T-cell (primary cell): Measurements from ENCODE around the gene ACKR2. TPM values are rescaled to one million over a fixed set of nuclear protein-coding genes. Genes with fewer than 3 reads are reported as not detected.

Source experiments
- ATAC-seq, 4 experiments: fragments of 200-7000 bp in 3 of 4; fragments of 150-1000 bp in 1 of 4; cut with Tn5 transposase; replicated peaks in 1 of 4; 1 replicate in 3 of 4; 2 replicates in 1 of 4; pipeline ENCODE4 v1.10.0; 2021; ENCODE audit warnings: moderate library complexity in 3 of 4, mild to moderate bottlenecking in 2 of 4, moderate number of reproducible peaks in 1 of 4
- CTCF ChIA-PET, 2 donors: fragments of 300-600 bp; sonication (Branson Sonifier 250); formaldehyde crosslinking; loops; one replicate each; lab custom pipeline; 2022; ENCODE audit warnings: antibody characterized with exemption in 2 of 2; lab: Charles Lee
- POLR2A ChIA-PET, 2 donors: fragments of 300-600 bp; sonication (Branson Sonifier 250); formaldehyde crosslinking; loops; one replicate each; lab custom pipeline; 2022; ENCODE audit warnings: antibody characterized with exemption in 2 of 2; lab: Charles Lee
- DNase-seq, 35 experiments: peaks; one replicate each; pipeline versions ENCODE4 v3.0.0 to v3.0.0-alpha.2; 2013 to 2023
- H3K27ac ChIP-seq: one replicate; pipeline ENCODE4 v1.5.1; 2013; ENCODE audit warnings: low read length
- H3K27me3 ChIP-seq, 2 experiments: replicated peaks in 1 of 2; 1 replicate in 1 of 2; 2 replicates in 1 of 2; pipeline versions ENCODE4 v1.6.1 to v1.7.0; 2013; ENCODE audit warnings: low read length in 1 of 2, mixed read lengths in 1 of 2; ENCODE audit not compliant: control insufficient read depth in 2 of 2, insufficient read depth in 2 of 2; ENCODE audit errors: extremely low read depth in 1 of 2
- H3K36me3 ChIP-seq, 2 donors: 1 replicate in 1 of 2; 2 replicates in 1 of 2; pipeline versions ENCODE4 v1.6.1 to v1.7.0; 2013; ENCODE audit warnings: low read length in 1 of 2; ENCODE audit not compliant: control insufficient read depth in 2 of 2, insufficient read depth in 1 of 2; ENCODE audit errors: extremely low read depth in 1 of 2
- H3K4me1 ChIP-seq, 2 experiments: 1 replicate in 1 of 2; 2 replicates in 1 of 2; pipeline versions ENCODE4 v1.6.1 to v1.7.0; 2013; ENCODE audit warnings: low read length in 2 of 2, mixed read lengths in 1 of 2; ENCODE audit not compliant: insufficient read depth in 2 of 2, control insufficient read depth in 1 of 2; ENCODE audit errors: extremely low read depth in 1 of 2
- H3K4me3 ChIP-seq, 2 donors: 1 replicate in 1 of 2; 2 replicates in 1 of 2; pipeline versions ENCODE4 v1.5.1 to v1.7.0; 2013; ENCODE audit warnings: mild to moderate bottlenecking in 2 of 2, low read length in 1 of 2, moderate library complexity in 1 of 2; ENCODE audit not compliant: control insufficient read depth in 1 of 2; ENCODE audit errors: extremely low read depth in 1 of 2
- H3K9me3 ChIP-seq: 2 replicates; pipeline ENCODE4 v1.7.0; 2013
- H3K27ac Mint-ChIP-seq, 2 donors: one replicate each; pipeline ENCODE4 v1.8.0; 2020 to 2021; ENCODE audit warnings: mild to moderate bottlenecking in 2 of 2, mixed read lengths in 2 of 2
- H3K27me3 Mint-ChIP-seq, 2 donors: one replicate each; pipeline ENCODE4 v1.8.0; 2021 to 2022; ENCODE audit warnings: mixed read lengths in 2 of 2
- H3K36me3 Mint-ChIP-seq: one replicate; pipeline ENCODE4 v1.8.0; 2021; ENCODE audit warnings: mixed read lengths
- H3K4me1 Mint-ChIP-seq, 3 donors: one replicate each; pipeline ENCODE4 v1.8.0; 2020 to 2022; ENCODE audit warnings: mixed read lengths in 3 of 3, mild to moderate bottlenecking in 1 of 3
- H3K4me3 Mint-ChIP-seq, 3 donors: one replicate each; pipeline ENCODE4 v1.8.0; 2020 to 2022; ENCODE audit warnings: mild to moderate bottlenecking in 3 of 3, mixed read lengths in 3 of 3, moderate library complexity in 3 of 3
- H3K9me3 Mint-ChIP-seq, 3 donors: one replicate each; pipeline ENCODE4 v1.8.0; 2020 to 2022; ENCODE audit warnings: mixed read lengths in 3 of 3
- WGBS: methylation state at CpG from one replicate; pipeline ENCODE4 v1.1.5; 2013; ENCODE audit warnings: missing lambda C conversion rate; ENCODE audit not compliant: insufficient coverage; 5-methylcytosine and 5-hydroxymethylcytosine counted together
- total RNA-seq, 35 experiments: library from RNA in 6 of 35; stranded (reverse) in 6 of 35; fragments of 120-200 nt in 1 of 35; gene quantifications; one replicate each; pipeline versions ENCODE4 v1.2.1 to v1.2.4 and lab custom pipeline; 2013 to 2026

Gene ACKR2
- total RNA-seq, 5 donors from 2014 or later (not counting 1 experiment from before 2014, with no cell fraction given), result 0.20 to 1.2 (median 0.80) TPM; not detected in 1

DNA sequence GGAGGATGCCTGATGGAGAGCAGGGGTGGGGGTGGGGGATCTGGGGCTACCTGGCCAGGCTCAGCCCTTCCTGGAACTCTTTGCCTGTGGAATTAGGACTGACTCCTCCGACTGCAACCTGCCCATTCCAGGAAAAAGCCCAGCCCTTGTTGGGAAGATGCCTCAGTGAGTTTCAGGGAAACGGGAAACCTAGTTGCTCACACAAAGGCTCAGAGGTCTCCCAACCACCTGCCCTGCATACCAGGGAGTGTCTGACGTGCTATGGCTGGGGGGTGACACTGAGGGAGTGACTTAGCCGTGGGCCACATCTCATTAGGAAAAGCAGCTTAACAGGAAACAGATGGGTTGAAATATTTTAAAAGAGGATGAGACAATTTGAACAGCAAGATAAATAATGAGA lies 38.5 kb downstream of the ACKR2 start:
- ChIA-PET CTCF (no interaction called here), POLR2A (no interaction called here)
- Mint-ChIP-seq H3K36me3 (no peaks in the 10 kb centered on the region), H3K4me1 (peaks cover 13 to 14% (median 14%) of the 10 kb centered on the region in 3 donors), H3K27me3 (no peaks in the 10 kb centered on the region), H3K4me3 (no peak overlapping the region), H3K27ac (no peak overlapping the region), H3K9me3 (no peaks in the 10 kb centered on the region)
- ATAC-seq (no peak), DNase-seq (no peak)
- Histone ChIP-seq H3K9me3 (no peaks in the 10 kb centered on the region), H3K27ac (no peak overlapping the region), H3K4me3 (no peak overlapping the region), H3K36me3 (no peaks in the 10 kb centered on the region), H3K27me3 (peaks cover 0 to 3% of the 10 kb centered on the region in 2 experiments), H3K4me1 (peaks cover 6 to 10% of the 10 kb centered on the region in 2 experiments)
- no CpG with 5 or more reads among the region's 4 CpGs for WGBS

DNA sequence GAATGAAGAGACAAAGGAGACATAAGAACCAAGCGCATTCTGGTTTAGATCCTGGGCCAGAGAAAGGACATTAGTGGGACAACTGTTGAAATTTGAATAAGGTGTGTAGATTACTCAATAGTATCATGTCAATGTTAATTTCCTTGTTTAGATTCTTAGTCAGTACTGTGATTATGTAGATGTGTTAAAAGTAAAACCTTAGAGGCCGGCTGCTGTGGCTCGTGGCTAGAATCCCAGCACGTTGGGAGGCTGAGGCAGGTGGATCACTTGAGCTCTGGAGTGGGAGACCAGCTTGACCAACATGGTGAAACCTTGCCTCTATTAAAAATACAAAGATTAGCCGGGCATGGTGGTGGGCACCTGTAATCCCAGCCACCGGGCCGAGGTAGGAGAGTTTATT lies 39.8 kb downstream of the ACKR2 start:
- CTCF ChIA-PET, result no interaction called here
- 89% methylated on average over 3 of the region's 7 CpGs for WGBS

DNA sequence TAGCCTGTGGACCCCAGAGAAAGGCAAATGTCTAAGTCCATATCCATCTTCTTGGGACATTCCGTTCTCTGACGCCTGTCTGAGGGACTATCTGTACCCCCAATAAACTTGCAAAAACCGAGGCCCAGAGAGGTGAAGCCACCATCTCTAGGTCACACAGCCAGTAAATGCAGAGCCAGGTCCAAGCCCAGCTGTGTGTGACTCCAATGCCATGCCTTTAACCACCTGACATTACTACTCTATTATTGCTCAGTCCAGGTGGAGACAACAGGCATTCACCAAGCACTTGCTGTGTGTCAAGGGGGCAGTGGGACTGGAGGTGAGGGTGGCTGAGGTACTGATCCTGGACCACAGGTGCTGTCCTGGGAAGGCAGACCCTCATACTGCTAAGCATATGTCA lies 41.0 kb downstream of the ACKR2 start:
- ChIA-PET POLR2A (no interaction called here), CTCF (no interaction called here)
- no peaks in the 10 kb centered on the region for H3K27me3 ChIP-seq
- H3K27ac ChIP-seq, result no peak overlapping the region
- H3K27ac Mint-ChIP-seq, result no peak overlapping the region
- ATAC-seq (no peak), DNase-seq (no peak)
- peaks cover 13 to 14% (median 14%) of the 10 kb centered on the region in 3 donors for H3K4me1 Mint-ChIP-seq
- H3K4me3 Mint-ChIP-seq, result no peak overlapping the region
- H3K36me3 ChIP-seq, result no peaks in the 10 kb centered on the region
- H3K27me3 Mint-ChIP-seq, result peaks cover 3 to 9% of the 10 kb centered on the region in 2 donors
- H3K9me3 Mint-ChIP-seq, result no peaks in the 10 kb centered on the region
- no peaks in the 10 kb centered on the region for H3K36me3 Mint-ChIP-seq
- H3K4me1 ChIP-seq, result peaks cover 6 to 10% of the 10 kb centered on the region in 2 experiments
- WGBS, result 83% methylated on average over 3 of the region's 3 CpGs
- no peak overlapping the region for H3K4me3 ChIP-seq
- H3K9me3 ChIP-seq, result no peaks in the 10 kb centered on the region

More for the DNA sequence above, 39.8 kb downstream of the ACKR2 start:
- Mint-ChIP-seq H3K27ac (no peak overlapping the region), H3K36me3 (no peaks in the 10 kb centered on the region), H3K27me3 (peaks cover 2 to 4% of the 10 kb centered on the region in 2 donors), H3K9me3 (no peaks in the 10 kb centered on the region), H3K4me3 (no peak overlapping the region), H3K4me1 (peaks cover 13 to 14% (median 14%) of the 10 kb centered on the region in 3 donors)
- Histone ChIP-seq H3K27me3 (peaks cover 0 to 3% of the 10 kb centered on the region in 2 experiments), H3K4me1 (peaks cover 6 to 10% of the 10 kb centered on the region in 2 experiments), H3K9me3 (no peaks in the 10 kb centered on the region), H3K4me3 (no peak overlapping the region), H3K27ac (no peak overlapping the region), H3K36me3 (no peaks in the 10 kb centered on the region)
- POLR2A ChIA-PET, result no interaction called here
- DNase-seq (no peak), ATAC-seq (no peak)

DNA sequence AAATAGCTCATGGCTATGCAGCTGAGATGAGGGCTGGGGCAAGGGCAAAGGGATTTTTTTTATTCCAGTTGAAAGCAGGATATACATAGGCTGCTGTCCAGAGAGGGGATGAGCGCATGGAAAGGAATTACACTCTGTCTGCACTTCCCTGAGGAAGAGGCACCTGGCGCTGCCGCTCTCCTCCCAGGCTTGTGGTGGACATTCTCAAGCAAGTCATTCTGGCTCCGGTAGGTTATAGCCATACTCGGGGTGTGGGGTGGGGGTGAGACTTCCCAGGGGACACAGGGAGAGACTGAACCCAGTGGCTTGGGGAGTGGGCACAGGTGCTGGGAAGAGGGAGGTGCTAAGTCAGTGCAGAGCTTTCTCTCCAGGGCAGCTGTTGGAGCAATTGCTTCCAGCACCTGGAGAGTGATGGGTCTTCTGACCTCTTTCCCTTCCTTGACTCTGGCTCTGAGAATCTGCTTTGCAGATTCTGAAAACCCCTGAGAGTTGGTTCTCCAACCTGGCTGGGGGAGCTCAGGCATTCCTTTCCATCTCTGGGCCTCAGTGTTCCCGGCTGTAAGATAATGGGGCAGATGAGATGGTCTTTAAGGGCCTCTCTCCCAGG lies 42.1 kb downstream of the ACKR2 start:
- H3K9me3 ChIP-seq, result no peaks in the 10 kb centered on the region
- Mint-ChIP-seq H3K4me1 (peaks cover 13 to 14% (median 14%) of the 10 kb centered on the region in 3 donors), H3K27me3 (peaks cover 7 to 13% of the 10 kb centered on the region in 2 donors), H3K9me3 (no peaks in the 10 kb centered on the region), H3K36me3 (no peaks in the 10 kb centered on the region), H3K27ac (no peak overlapping the region), H3K4me3 (no peak overlapping the region)
- ChIA-PET POLR2A (interaction anchor here in 1 of 2 donors (0.6 kb wide), 1 partner anchor 128 kb away, joined by 3 read pairs; no protein-coding TSS in a partner anchor), CTCF (interaction anchor here in 1 of 2 donors (1.2 to 1.4 kb wide), 2 partner anchors 10 to 12 kb away, joined by 3 to 4 read pairs; no protein-coding TSS in a partner anchor)
- H3K36me3 ChIP-seq, result no peaks in the 10 kb centered on the region
- no peak for ATAC-seq
- H3K27me3 ChIP-seq, result peaks cover 0 to 4% of the 10 kb centered on the region in 2 experiments
- no peak for DNase-seq
- H3K4me1 ChIP-seq, result peaks cover 6 to 10% of the 10 kb centered on the region in 2 experiments
- no peak overlapping the region for H3K4me3 ChIP-seq
- H3K27ac ChIP-seq, result no peak overlapping the region
- 96% methylated on average over 4 of the region's 6 CpGs for WGBS

DNA sequence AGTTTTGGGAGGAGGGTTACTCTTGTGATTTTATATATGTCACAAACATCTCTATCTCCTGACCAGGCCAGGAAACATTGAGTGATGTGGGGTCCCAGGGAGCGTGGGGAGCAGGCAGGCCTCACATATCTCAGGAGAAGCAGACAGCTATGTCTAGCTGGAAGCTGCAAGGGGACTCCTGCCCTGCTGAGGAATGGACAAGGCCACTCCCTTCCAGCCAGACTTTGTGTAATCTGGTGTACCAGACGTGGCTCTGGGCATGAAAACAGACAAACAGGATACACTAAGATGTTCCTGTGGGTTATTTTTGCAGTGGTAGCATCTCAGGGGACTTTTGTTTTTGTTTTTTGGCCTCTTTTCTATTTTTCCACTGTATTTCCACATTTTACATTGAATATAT lies 43.2 kb downstream of the ACKR2 start:
- Histone ChIP-seq H3K27ac (no peak overlapping the region), H3K9me3 (no peaks in the 10 kb centered on the region), H3K36me3 (no peaks in the 10 kb centered on the region), H3K27me3 (peaks cover 0 to 4% of the 10 kb centered on the region in 2 experiments), H3K4me3 (no peak overlapping the region), H3K4me1 (peaks cover 1 to 4% of the 10 kb centered on the region in 2 experiments)
- ChIA-PET POLR2A (interaction anchor here in 1 of 2 donors (0.6 kb wide), 1 partner anchor 1171 kb away, joined by 3 read pairs; no protein-coding TSS in a partner anchor), CTCF (interaction anchor here in 1 of 2 donors (0.6 to 1.4 kb wide), 2 partner anchors 9 to 133 kb away, joined by 3 to 4 read pairs; no protein-coding TSS in a partner anchor)
- ATAC-seq, result no peak
- H3K36me3 Mint-ChIP-seq, result no peaks in the 10 kb centered on the region
- 47% methylated on average over 2 of the region's 2 CpGs for WGBS
- H3K27me3 Mint-ChIP-seq, result peaks cover 12 to 19% of the 10 kb centered on the region in 2 donors
- H3K4me3 Mint-ChIP-seq, result no peak overlapping the region
- no peaks in the 10 kb centered on the region for H3K9me3 Mint-ChIP-seq
- H3K27ac Mint-ChIP-seq, result no peak overlapping the region
- DNase-seq, result no peak
- H3K4me1 Mint-ChIP-seq, result peaks cover 3 to 5% (median 4%) of the 10 kb centered on the region in 3 donors

DNA sequence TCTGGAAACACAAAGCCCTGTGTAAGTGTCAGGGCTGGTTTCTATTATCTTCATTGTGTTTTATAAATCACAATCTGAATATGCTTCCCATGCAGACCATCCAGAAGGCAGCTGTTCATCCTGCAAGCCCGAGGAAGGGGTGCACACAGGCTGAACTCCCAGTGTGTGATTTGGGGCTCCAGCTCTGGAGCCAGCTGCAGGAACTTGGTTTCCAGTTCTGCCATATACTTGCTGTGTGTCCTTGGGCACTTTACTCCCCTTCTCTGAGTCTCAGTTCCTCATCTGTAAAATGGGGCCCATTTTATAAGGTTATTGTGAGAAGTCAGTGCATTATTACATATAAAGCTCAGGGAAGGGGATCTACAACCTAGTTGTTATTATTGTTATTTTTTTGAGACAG lies 43.8 kb downstream of the ACKR2 start:
- H3K27ac ChIP-seq, result no peak overlapping the region
- ATAC-seq (no peak), DNase-seq (no peak)
- ChIA-PET CTCF (no interaction called here), POLR2A (no interaction called here)
- H3K27ac Mint-ChIP-seq, result no peak overlapping the region
- H3K27me3 ChIP-seq, result peaks cover 0 to 4% of the 10 kb centered on the region in 2 experiments
- WGBS, result 38% methylated on average over 1 of the region's 1 CpG
- no peaks in the 10 kb centered on the region for H3K36me3 ChIP-seq
- no peaks in the 10 kb centered on the region for H3K9me3 Mint-ChIP-seq
- H3K27me3 Mint-ChIP-seq, result peaks cover 12 to 19% of the 10 kb centered on the region in 2 donors
- H3K4me3 Mint-ChIP-seq, result no peak overlapping the region
- no peaks in the 10 kb centered on the region for H3K9me3 ChIP-seq
- no peaks in the 10 kb centered on the region for H3K4me1 ChIP-seq
- no peaks in the 10 kb centered on the region for H3K36me3 Mint-ChIP-seq
- H3K4me1 Mint-ChIP-seq, result no peaks in the 10 kb centered on the region
- H3K4me3 ChIP-seq, result no peak overlapping the region
